GM21515 (cell line): ENCODE measurements around the gene DRC7.
"Not testable (repeated sequence)": the region's sequence is repeated elsewhere in the genome, so short reads cannot be mapped to it uniquely, and the experiment has no call there.

Experiments
- ATAC-seq: cut with Tn5 transposase; IDR thresholded peaks from one replicate; pipeline ENCODE4 v1.9.1; 2021; ENCODE audit not compliant: unreplicated experiment

The DRC7 gene

DNA sequence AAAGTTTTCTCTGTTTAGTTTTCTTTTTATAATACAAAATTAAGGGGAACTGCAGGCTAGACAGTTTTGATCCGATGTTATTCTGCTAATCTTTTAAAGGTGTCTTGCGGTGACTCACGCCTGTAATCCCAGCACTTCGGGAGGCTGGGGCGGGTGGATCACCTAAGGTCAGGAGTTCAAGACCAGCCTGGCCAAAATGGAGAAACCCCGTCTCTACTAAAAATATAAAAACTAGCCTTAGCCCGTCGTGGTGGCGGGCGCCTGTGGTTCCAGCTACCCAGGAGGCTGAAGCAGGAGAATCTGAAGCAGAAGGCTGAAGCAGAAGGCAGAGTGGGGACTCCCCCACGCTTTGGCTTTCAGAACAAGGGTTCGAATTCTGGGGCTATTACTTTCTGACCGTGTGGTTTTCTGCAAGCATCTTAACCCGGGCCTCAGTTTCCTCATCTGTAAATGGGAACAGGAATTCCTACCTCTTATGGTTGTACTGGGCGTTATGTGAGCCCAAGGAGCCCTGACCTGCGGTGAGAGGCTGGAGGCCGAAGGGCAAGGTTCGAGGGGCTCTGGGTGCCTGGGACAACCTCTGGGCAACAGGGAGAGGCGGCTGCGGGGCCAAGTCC is 39.8 kb downstream of the DRC7 start:
- no peak for ATAC-seq

- ATAC-seq = peak; percentile 87
These were observed 40.5 kb downstream of the DRC7 start for GRCh38 chr16:57734925-57735754.

DNA sequence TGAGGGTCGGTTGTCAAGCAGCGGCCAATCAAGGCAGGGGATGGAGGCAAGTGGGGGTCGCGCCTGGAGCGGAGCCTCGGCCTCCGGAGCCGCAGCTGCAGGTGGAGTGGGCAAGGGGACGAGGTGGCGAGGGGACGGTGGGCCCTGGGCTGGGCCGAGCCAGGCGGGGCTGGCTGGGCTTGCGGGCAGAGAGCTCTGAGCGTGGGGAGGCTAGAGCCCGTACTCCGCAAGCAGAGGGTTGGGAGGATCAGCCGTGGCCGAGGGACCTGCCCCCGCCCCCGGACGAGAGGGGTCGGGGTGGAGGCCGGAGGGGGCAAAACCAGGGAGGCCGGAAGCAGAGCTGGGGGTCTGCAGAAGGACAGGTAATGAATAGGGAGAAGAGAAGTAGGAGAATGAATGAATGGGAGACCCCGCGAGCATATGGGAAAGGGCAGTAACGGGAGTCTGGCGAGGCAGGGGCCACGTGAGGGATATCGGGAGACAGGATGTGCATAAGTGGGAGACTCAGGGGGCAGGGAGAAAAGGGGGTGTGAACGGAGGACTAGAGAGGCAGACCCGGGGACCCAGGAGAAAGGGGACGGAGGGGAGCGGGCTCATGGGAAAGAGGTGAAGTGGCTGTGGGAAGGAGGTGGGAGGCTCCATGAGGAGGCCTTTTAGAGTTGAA is 41.3 kb downstream of the DRC7 start, which contains the start of gene KATNB1:
Gene KATNB1 (plus strand): TSS at position 16 of the 664 bp plus-strand sequence. CDS start 1,474 bp downstream, outside the sequence.
- ATAC-seq = peak; percentile 23

- no peak for ATAC-seq
These were observed 42.1 kb downstream of the DRC7 start for GRCh38 chr16:57736419-57737351.

GRCh38 chr16:57738844-57739243 is 44.2 kb downstream of the DRC7 start:
- no peak for ATAC-seq

- ATAC-seq = no peak
These were observed 45.3 kb downstream of the DRC7 start for GRCh38 chr16:57739756-57740422.

GRCh38 chr16:57740423-57741071 is 45.9 kb downstream of the DRC7 start:
- ATAC-seq = no peak

DNA sequence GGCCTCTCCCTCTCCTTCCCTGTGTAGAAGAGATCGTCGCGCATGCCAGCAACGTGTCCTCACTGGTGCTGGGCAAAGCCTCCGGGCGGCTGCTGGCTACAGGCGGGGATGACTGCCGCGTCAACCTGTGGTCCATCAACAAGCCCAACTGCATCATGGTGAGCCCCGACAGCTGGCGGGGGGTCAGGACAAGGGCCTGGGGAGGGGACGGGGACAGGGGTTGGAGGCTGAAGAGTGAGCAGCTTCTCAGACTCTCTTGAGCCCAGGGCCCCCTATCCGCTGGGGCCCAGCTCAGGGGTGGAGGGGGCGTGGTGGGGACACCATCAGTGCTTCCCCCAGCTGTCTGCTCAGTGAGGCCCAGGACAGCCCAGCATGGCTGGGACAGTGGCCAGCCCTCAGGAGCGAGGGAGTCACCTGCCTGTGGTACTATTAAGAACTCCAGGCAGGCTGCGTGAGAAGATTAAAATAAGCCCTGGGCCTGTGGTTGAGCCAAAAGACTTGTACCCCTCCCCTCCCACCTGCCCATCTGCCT is 47.1 kb downstream of the DRC7 start:
- no peak for ATAC-seq

DNA sequence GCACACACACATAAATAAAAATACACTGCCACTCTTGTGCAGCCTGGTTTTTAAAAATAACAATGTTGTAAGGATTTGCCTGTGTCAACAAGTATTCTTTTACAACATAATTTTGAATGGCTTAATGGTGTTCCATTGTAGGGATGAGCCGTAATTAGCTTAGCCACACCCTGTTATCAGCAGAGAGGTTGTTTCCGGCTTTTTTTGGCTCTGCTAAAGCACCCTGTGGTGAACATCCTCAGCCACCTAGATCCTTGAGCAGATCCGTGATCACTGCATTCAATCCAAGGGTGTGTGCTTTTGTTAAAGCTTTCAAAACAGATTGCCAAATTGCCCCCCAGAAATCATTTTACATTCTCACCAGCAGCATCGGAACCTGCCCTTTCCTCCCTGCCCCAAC is 47.9 kb downstream of the DRC7 start:
- ATAC-seq = no peak

GRCh38 chr16:57743458-57743857 is 48.9 kb downstream of the DRC7 start:
- ATAC-seq = no peak

DNA sequence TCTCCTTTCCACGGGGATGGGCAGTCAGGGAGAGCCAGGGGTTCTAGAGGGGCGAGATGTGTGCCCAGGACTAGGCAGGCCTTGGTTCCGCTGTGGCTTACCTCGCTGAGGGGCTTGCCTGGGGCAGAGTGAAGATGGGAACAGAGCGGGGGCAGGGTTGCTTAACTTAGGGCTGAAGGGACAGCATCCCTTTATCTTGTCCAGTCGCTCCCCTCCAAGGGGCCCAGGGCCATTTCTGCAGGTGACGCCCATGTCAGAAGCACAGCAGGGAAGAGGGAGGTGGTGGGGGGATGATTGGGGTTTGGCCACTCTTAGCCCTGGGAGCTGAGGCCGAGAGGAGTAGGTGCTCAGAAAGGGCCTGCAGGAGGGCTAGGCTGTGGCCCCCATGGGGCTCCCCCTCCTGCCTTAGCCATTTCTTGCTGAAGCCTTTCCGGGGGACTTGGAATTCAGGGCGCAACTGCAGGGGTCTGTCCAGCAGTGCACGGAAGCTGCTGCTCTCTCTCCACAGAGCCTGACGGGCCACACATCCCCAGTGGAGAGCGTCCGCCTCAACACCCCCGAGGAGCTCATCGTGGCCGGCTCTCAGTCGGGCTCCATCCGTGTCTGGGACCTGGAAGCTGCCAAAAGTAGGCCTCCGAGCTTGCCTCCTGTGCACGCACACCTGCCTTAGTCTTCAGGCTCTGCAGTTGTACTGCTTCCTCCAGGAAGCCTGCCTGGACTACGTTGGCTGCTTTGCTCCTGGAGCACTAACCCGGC is 49.5 kb downstream of the DRC7 start:
- ATAC-seq = no peak

DNA sequence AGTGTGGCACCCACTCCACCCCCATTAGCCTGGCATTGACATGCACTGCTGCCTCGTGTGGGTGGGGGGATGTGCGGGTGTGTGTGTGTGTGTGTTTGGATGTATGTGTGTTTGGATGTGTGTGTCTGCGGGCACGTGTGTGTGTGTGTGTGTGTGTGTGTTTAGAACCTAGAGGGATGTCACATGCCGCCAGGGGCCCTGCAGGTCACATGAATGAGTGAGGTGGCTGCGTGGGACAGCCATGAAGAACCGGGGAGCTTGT is 50.0 kb downstream of the DRC7 start:
- ATAC-seq = no peak

DNA sequence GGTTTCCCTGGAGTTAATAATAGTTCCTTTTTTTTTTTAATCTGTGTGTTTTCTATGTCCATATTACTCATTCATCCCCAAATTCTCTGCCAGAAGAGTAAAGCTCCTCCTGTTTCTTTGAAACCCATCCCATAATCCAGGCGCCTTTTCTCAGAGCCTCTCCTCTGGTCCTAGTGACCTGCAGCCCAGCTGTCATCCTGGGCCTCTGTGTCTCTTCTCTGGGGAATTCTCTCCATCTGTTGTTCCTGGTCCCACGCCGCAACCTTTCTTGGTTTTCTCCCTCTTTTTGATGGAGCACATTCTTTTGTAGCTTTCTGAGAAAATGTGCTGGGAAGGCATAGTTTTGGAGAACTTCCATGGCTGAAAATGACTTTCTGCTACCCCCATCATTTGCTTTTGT is 51.2 kb downstream of the DRC7 start:
- no peak for ATAC-seq

DNA sequence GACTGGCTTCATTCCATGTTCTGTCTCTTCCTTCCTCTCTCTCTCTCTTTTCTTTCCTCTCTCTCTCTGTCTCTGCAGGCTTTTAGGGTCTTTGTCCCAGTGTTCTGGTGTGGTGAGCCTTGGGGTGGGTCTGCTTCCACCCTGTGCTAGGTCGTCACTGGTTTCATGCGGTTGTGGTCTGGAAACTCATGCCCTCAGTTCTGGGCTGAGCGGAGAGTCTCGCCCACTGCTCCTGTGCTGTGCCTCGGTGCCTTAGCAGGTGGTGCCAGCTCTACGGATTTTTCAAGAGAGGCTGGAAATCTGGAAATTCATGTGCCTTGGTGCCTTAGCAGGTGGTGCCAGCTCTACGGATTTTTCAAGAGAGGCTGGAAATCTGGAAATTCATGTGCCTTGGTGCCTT is 51.7 kb downstream of the DRC7 start:
- ATAC-seq = not testable (repeated sequence)

- no peak for ATAC-seq
These were observed 52.5 kb downstream of the DRC7 start for GRCh38 chr16:57747091-57747490.

GRCh38 chr16:57747496-57747895 is 52.9 kb downstream of the DRC7 start:
- no peak for ATAC-seq

- ATAC-seq = no peak
These were observed 53.4 kb downstream of the DRC7 start for GRCh38 chr16:57747996-57748395.

- no peak for ATAC-seq
These were observed 54.0 kb downstream of the DRC7 start for GRCh38 chr16:57748596-57748995.

DNA sequence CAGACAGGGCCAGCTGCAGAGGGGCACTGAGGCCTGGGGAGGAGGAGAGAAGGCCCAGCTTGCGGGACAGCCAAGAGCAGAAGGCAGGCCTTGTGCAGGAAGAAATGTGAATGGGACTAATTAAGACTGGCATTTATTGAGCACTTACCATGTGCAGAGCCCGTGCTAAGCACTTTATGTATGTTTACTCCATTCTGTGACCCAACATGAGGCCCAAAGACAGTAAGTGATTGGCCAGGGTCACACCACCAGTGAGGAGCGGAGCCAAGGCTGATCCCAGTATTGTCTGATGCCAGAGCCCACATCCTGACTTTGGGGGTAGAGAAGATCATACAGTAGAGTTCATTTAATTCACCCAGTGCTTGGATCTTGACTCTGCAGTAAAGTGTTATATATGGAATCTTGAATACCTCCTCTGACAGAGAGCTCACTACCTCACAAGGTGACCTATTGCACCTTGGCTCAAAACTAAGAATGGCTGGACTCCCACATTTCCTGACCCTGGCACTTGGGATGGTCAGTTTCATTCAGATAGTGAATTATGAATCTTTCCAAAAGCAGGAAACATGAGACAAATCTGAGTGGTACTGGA is 54.6 kb downstream of the DRC7 start:
- ATAC-seq = no peak
